Parathyroid adenoma (tissue), 2 donors: Measurements from ENCODE around the gene FOXO3.

Source experiments
- H2AFZ ChIP-seq: fragments of 300-600 bp; sonication (generic); one replicate; pipeline ENCODE4 v1.7.0; 2017; ENCODE audit warnings: antibody characterized with exemption, mild to moderate bottlenecking
- H3K27ac ChIP-seq: fragments of 300-600 bp; sonication (generic); one replicate; pipeline ENCODE4 v1.7.0; 2017
- H3K27me3 ChIP-seq: fragments of 300-600 bp; sonication (generic); one replicate; pipeline ENCODE4 v1.7.0; 2017; ENCODE audit warnings: low read length; ENCODE audit not compliant: control insufficient read depth, insufficient read depth
- H3K36me3 ChIP-seq: fragments of 300-600 bp; sonication (generic); one replicate; pipeline ENCODE4 v1.7.0; 2017; ENCODE audit warnings: low read length; ENCODE audit not compliant: control insufficient read depth, insufficient read depth
- H3K4me1 ChIP-seq: fragments of 300-600 bp; sonication (generic); one replicate; pipeline ENCODE4 v1.7.0; 2017; ENCODE audit warnings: control low read depth
- H3K4me2 ChIP-seq: fragments of 300-600 bp; sonication (generic); one replicate; pipeline ENCODE4 v1.7.0; 2017; ENCODE audit warnings: low read length
- H3K4me3 ChIP-seq: fragments of 300-600 bp; sonication (generic); one replicate; pipeline ENCODE4 v1.7.0; 2017; ENCODE audit warnings: low read depth, low read length
- H3K79me2 ChIP-seq: fragments of 300-600 bp; sonication (generic); one replicate; pipeline ENCODE4 v1.7.0; 2017; ENCODE audit warnings: control low read depth
- H3K9ac ChIP-seq: fragments of 300-600 bp; sonication (generic); one replicate; pipeline ENCODE4 v1.7.0; 2017; ENCODE audit warnings: mild to moderate bottlenecking
- H3K9me3 ChIP-seq: fragments of 300-600 bp; sonication (generic); one replicate; pipeline ENCODE4 v1.7.0; 2017; ENCODE audit warnings: low read length; ENCODE audit not compliant: control insufficient read depth
- CTCF ChIP-seq: fragments of 300-600 bp; sonication (generic); IDR thresholded peaks from one replicate; pipeline ENCODE4 v1.7.0; 2017; ENCODE audit warnings: antibody characterized with exemption, mild to moderate bottlenecking
- donor health status: primary hyperparathyroidism.

FOXO3 gene

GRCh38 chr6:108591040-108591816, 30.5 kb downstream of the FOXO3 start:
- Histone ChIP-seq H3K9me3 (no peaks in the 10 kb centered on the region), H3K27me3 (no peaks in the 10 kb centered on the region), H3K4me2 (peak overlapping the region; percentile 39), H3K27ac (peak overlapping the region; percentile 79), H3K36me3 (no peaks in the 10 kb centered on the region), H3K4me1 (peaks cover 60% of the 10 kb centered on the region), H3K4me3 (no peak overlapping the region), H3K9ac (no peak overlapping the region), H2AFZ (no peak overlapping the region), H3K79me2 (peaks cover 42% of the 10 kb centered on the region)
- TF ChIP-seq CTCF = no peak

GRCh38 chr6:108592371-108593337, 31.9 kb downstream of the FOXO3 start:
- no peak overlapping the region for H3K9ac ChIP-seq
- no peak overlapping the region for H2AFZ ChIP-seq
- H3K4me3 ChIP-seq = no peak overlapping the region
- H3K27ac ChIP-seq = peak overlapping the region; percentile 79
- peaks cover 47% of the 10 kb centered on the region for H3K79me2 ChIP-seq
- H3K4me2 ChIP-seq = peak overlapping the region; percentile 13
- H3K9me3 ChIP-seq = no peaks in the 10 kb centered on the region
- no peak for TF ChIP-seq CTCF
- H3K36me3 ChIP-seq = no peaks in the 10 kb centered on the region
- H3K4me1 ChIP-seq = peaks cover 50% of the 10 kb centered on the region
- no peaks in the 10 kb centered on the region for H3K27me3 ChIP-seq

GRCh38 chr6:108594151-108594550, 33.4 kb downstream of the FOXO3 start:
- no peaks in the 10 kb centered on the region for H3K27me3 ChIP-seq
- no peak for TF ChIP-seq CTCF
- H3K9ac ChIP-seq = no peak overlapping the region
- H3K79me2 ChIP-seq = peaks cover 59% of the 10 kb centered on the region
- no peaks in the 10 kb centered on the region for H3K36me3 ChIP-seq
- no peak overlapping the region for H3K4me3 ChIP-seq
- peaks cover 37% of the 10 kb centered on the region for H3K4me1 ChIP-seq
- no peak overlapping the region for H3K4me2 ChIP-seq
- H2AFZ ChIP-seq = no peak overlapping the region
- no peaks in the 10 kb centered on the region for H3K9me3 ChIP-seq
- H3K27ac ChIP-seq = no peak overlapping the region

GRCh38 chr6:108594640-108595039, 33.9 kb downstream of the FOXO3 start:
- no peaks in the 10 kb centered on the region for H3K36me3 ChIP-seq
- H3K4me1 ChIP-seq = peaks cover 37% of the 10 kb centered on the region
- H3K4me3 ChIP-seq = no peak overlapping the region
- H2AFZ ChIP-seq = no peak overlapping the region
- peaks cover 62% of the 10 kb centered on the region for H3K79me2 ChIP-seq
- no peak overlapping the region for H3K4me2 ChIP-seq
- no peak for TF ChIP-seq CTCF
- H3K27me3 ChIP-seq = no peaks in the 10 kb centered on the region
- no peak overlapping the region for H3K9ac ChIP-seq
- no peaks in the 10 kb centered on the region for H3K9me3 ChIP-seq
- no peak overlapping the region for H3K27ac ChIP-seq
